Stomach (tissue), 9 donors: ENCODE results near the gene IFI16. TPM values are rescaled to one million over a fixed set of nuclear protein-coding genes. Genes with fewer than 3 reads are reported as not detected.

Experiments used
- DNase-seq, 2 donors: peaks; one replicate each; pipeline versions ENCODE4 v3.0.0 to v3.0.0-alpha.2; 2013 to 2019
- H3K27ac ChIP-seq, 5 donors: fragments of 200-600 bp in 4 of 5; sonication (generic) in 4 of 5; one replicate each; pipeline ENCODE4 v1.5.1; 2013 to 2019; ENCODE audit warnings: mild to moderate bottlenecking in 1 of 5, moderate library complexity in 1 of 5
- H3K27me3 ChIP-seq, 3 donors: fragments of 200-600 bp; sonication (generic); one replicate each; pipeline ENCODE4 v1.5.1; 2017 to 2019; ENCODE audit warnings: mixed run types in 1 of 3
- H3K36me3 ChIP-seq, 4 donors: fragments of 200-600 bp; sonication (generic); 1 replicate in 3 of 4; 2 replicates in 1 of 4; pipeline ENCODE4 v1.5.1; 2016 to 2019
- H3K4me1 ChIP-seq, 4 donors: fragments of 200-600 bp; sonication (generic); one replicate each; pipeline ENCODE4 v1.5.1; 2016 to 2019
- H3K4me3 ChIP-seq, 4 donors: fragments of 200-600 bp; sonication (generic) in 3 of 4; one replicate each; pipeline ENCODE4 v1.5.1; 2016 to 2019; ENCODE audit warnings: mild to moderate bottlenecking in 1 of 4
- H3K9me3 ChIP-seq, 4 donors: fragments of 200-600 bp; sonication (generic); one replicate each; pipeline ENCODE4 v1.5.1; 2016 to 2019
- EP300 ChIP-seq: sonication (generic); formaldehyde crosslinking; IDR thresholded peaks from one replicate; pipeline ENCODE4 v1.6.1; 2017; ENCODE audit warnings: antibody characterized with exemption
- POLR2A ChIP-seq, 4 donors: fragments of 450-650 bp; IDR thresholded peaks; one replicate each; pipeline ENCODE4 v1.6.1; 2016; ENCODE audit warnings: antibody characterized with exemption in 4 of 4, control low read depth in 2 of 4, mild to moderate bottlenecking in 1 of 4, moderate library complexity in 1 of 4
- POLR2AphosphoS5 ChIP-seq, 3 donors: sonication (generic); formaldehyde crosslinking; IDR thresholded peaks; one replicate each; pipeline ENCODE4 v1.6.1; 2016; ENCODE audit warnings: antibody characterized with exemption in 3 of 3
- WGBS, 5 donors: extraction: QIAGEN DNeasy Blood & Tissue Kit in 3 of 5; methylation state at CpG; one replicate each; pipeline versions ENCODE4 v1.1.5 to v1.1.7; 2013 to 2018; 5-methylcytosine and 5-hydroxymethylcytosine counted together
- intact Hi-C: fragments of 100-400 bp; cut with DNase I; formaldehyde crosslinking; loops from one replicate; pipeline ENCODE4 v1.15.1; 2023; ENCODE audit warnings: low total_unique reads
- polyA plus RNA-seq, 3 donors: library from polyadenylated mRNA; stranded (reverse); fragments of 200-250 nt; gene quantifications; one replicate each; pipeline ENCODE4 v1.2.3, GENCODE V29; 2013
- total RNA-seq, 5 donors: library from RNA; depleted of rRNA; stranded (reverse); fragments of >200 nt; gene quantifications; one replicate each; pipeline versions ENCODE4 v1.1.0 to v1.2.3, GENCODE V29; 2014 to 2016
- TF ChIP-seq, protein P1 (sequence below), 7 experiments: fragments of 450-650 bp in 4 of 7; fragments of 200-600 bp in 3 of 7; sonication (generic) in 3 of 7; IDR thresholded peaks; one replicate each; pipeline ENCODE4 v1.5.1; 2016 to 2019; ENCODE audit warnings: antibody characterized with exemption in 7 of 7, control low read depth in 2 of 7, mild to moderate bottlenecking in 1 of 7
- donor health status: healthy with polysubstance abuse.
- donor health status: Bipolar disorder and iron deficiency.
- donor health status: healthy.

The IFI16 gene
- total and polyA plus RNA-seq, 8 donors = 24.3 to 113 (median 41.0) TPM

DNA sequence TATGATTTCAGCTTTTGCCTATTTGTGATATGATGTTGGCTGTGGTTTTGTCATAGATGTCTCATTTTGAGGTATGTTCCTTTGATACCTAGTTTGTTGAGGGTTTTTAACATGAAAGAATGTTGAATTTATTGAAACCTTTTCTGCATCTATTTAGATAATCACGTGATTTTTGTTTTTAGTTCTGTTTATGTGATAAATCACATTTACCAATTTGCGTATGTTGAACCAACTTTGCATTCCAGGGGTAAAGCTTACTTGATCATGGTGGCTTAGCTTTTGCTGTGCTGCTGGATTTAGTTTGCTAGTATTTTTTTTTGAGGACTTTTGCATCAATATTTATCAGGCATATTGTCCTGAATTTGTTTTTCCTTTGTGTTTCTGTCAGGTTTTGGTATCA is 26.5 kb upstream of the IFI16 start:
- Histone ChIP-seq H3K27ac (no peak overlapping the region), H3K4me1 (no peaks in the 10 kb centered on the region), H3K4me3 (no peak overlapping the region), H3K27me3 (no peaks in the 10 kb centered on the region), H3K9me3 (peaks cover 0 to 18% (median 13%) of the 10 kb centered on the region in 4 donors), H3K36me3 (no peaks in the 10 kb centered on the region)
- 63 to 81% (median 77%) methylated on average over 2 of the region's 2 CpGs for WGBS, 5 donors
- intact Hi-C loops = no loop called here
- TF ChIP-seq EP300 = no peak
- TF ChIP-seq, protein P1, sequence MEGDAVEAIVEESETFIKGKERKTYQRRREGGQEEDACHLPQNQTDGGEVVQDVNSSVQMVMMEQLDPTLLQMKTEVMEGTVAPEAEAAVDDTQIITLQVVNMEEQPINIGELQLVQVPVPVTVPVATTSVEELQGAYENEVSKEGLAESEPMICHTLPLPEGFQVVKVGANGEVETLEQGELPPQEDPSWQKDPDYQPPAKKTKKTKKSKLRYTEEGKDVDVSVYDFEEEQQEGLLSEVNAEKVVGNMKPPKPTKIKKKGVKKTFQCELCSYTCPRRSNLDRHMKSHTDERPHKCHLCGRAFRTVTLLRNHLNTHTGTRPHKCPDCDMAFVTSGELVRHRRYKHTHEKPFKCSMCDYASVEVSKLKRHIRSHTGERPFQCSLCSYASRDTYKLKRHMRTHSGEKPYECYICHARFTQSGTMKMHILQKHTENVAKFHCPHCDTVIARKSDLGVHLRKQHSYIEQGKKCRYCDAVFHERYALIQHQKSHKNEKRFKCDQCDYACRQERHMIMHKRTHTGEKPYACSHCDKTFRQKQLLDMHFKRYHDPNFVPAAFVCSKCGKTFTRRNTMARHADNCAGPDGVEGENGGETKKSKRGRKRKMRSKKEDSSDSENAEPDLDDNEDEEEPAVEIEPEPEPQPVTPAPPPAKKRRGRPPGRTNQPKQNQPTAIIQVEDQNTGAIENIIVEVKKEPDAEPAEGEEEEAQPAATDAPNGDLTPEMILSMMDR (IDR thresholded peaks at IDR 0.05) = no peak
- no peak for TF ChIP-seq POLR2AphosphoS5 (IDR thresholded peaks at IDR 0.05)
- no peak for DNase-seq

DNA sequence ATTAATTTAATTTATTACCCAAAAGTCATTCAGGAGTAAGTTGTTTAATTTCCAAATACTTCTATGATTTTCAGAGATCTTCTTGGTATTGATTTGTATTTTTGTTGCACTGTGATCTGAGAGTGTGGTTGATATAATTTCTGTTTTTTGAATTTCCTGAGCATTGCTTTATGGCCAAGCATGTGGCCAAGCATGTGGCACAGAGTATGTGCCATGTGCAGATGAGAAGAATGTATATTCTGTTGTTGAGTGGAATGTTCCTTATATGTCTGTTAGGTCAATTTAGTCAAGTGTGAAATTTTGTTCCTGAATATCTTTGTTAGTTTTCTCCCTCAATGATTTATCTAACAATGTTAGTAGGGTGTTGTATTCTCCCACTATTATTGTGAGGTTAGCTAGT is 25.3 kb upstream of the IFI16 start:
- no peak overlapping the region for H3K4me3 ChIP-seq

DNA sequence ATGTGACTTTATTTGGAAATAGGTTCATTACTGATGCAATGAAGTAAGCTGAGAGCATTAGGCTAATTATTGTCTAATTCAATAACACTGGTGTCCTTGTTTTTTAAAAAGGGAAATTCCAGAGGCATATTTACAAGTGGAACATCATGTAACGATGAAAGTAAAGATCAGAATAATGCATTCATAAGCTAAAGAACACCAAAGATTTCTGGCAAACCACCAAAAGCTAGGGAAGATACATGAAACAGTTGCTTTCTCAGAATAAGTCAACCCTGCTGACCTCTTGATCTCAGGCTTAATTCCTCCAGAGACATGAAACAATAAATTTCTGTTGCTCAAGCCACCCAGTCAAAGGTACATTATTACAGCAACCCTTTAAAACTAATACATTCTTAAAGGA is 20.3 kb upstream of the IFI16 start:
- no peak for DNase-seq
- Histone ChIP-seq H3K4me3 (no peak overlapping the region), H3K27ac (no peak overlapping the region), H3K9me3 (no peaks in the 10 kb centered on the region), H3K36me3 (no peaks in the 10 kb centered on the region), H3K27me3 (no peaks in the 10 kb centered on the region), H3K4me1 (no peaks in the 10 kb centered on the region)
- intact Hi-C loops = no loop called here
- 50 to 68% (median 60%) methylated on average over 1 of the region's 1 CpG for WGBS, 5 donors
- TF ChIP-seq EP300 = no peak
- no peak for TF ChIP-seq POLR2A (IDR thresholded peaks at IDR 0.05)
- no peak for TF ChIP-seq POLR2AphosphoS5 (IDR thresholded peaks at IDR 0.05)
- TF ChIP-seq, protein P1 (IDR thresholded peaks at IDR 0.05) = no peak

More for the DNA sequence above, 25.3 kb upstream of the IFI16 start:
- TF ChIP-seq, protein P1 (IDR thresholded peaks at IDR 0.05) = no peak
- Histone ChIP-seq H3K27me3 (no peaks in the 10 kb centered on the region), H3K36me3 (no peaks in the 10 kb centered on the region), H3K27ac (no peak overlapping the region), H3K4me1 (no peaks in the 10 kb centered on the region), H3K9me3 (peaks cover 0 to 18% (median 13%) of the 10 kb centered on the region in 4 donors)
- no peak for DNase-seq
- intact Hi-C loops = no loop called here

DNA sequence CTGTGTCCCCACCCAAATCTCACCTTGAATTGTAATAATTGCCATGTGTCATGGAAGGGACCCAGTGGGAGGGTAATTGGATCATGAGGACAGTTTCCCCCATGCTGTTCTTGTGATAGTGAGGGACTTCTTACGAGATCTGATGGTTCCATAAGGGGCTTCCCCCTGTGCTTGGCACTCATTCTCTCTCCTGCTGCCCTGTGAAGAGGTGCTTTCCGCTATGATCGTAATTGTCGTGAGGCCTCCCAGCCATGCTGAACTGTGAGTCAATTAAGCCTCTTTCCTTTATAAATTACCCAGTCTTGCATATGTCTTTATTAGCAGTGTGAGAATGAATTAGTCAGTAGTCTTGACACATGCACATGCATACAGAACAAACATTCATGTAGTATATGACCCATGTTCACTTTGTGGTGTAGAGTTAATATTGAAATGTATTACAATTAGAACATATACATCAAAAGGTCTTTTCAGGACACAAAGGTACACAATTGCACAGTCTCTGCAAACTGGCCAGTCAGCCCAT is 16.9 kb upstream of the IFI16 start:
- intact Hi-C loops = no loop called here

More for the DNA sequence above, 16.9 kb upstream of the IFI16 start:
- H3K9me3 ChIP-seq = peaks cover 0 to 5% (median 0%) of the 10 kb centered on the region in 4 donors
- no peaks in the 10 kb centered on the region for H3K36me3 ChIP-seq
- no peaks in the 10 kb centered on the region for H3K27me3 ChIP-seq
- H3K4me1 ChIP-seq = no peaks in the 10 kb centered on the region
- DNase-seq = no peak
- no peak overlapping the region for H3K27ac ChIP-seq
- TF ChIP-seq, protein P1 (IDR thresholded peaks at IDR 0.05) = no peak
- no peak for TF ChIP-seq EP300
- TF ChIP-seq POLR2AphosphoS5 (IDR thresholded peaks at IDR 0.05) = no peak
- TF ChIP-seq POLR2A (IDR thresholded peaks at IDR 0.05) = no peak
- 77 to 96% (median 89%) methylated on average over 4 of the region's 4 CpGs for WGBS, 5 donors
- H3K4me3 ChIP-seq = no peak overlapping the region
